A549 (cell line): ENCODE data around the gene PNMA1.

ENCODE experiments used
- CTCF ChIP-seq: fragments of >200 bp; sonication (Bioruptor Twin); formaldehyde crosslinking; IDR thresholded peaks from 3 replicates; pipeline ENCODE4 v1.5.1; 2016
- MYC ChIP-seq: IDR thresholded peaks from 2 replicates; pipeline ENCODE4 v1.6.1; 2012; ENCODE audit warnings: mild to moderate bottlenecking, inconsistent platforms, low read length, improper control_type of control experiment, borderline replicate concordance
- PHF8 ChIP-seq: fragments of 200-600 bp; sonication (generic); IDR thresholded peaks from 2 replicates; pipeline ENCODE4 v1.6.1; 2016; ENCODE audit warnings: low read depth, mild to moderate bottlenecking, antibody characterized with exemption, moderate library complexity, borderline replicate concordance

- TF ChIP-seq PHF8 = no peak
- no peak for TF ChIP-seq CTCF
- no peak for TF ChIP-seq MYC
Observed at GRCh38 chr14:73753124-73753886, 39.1 kb upstream of the PNMA1 start.
